ENCODE measurements around the gene SLIT1.
"Not testable (repeated sequence)": the region's sequence is repeated elsewhere in the genome, so short reads cannot be mapped to it uniquely, and the experiment has no call there.

The SLIT1 gene

DNA sequence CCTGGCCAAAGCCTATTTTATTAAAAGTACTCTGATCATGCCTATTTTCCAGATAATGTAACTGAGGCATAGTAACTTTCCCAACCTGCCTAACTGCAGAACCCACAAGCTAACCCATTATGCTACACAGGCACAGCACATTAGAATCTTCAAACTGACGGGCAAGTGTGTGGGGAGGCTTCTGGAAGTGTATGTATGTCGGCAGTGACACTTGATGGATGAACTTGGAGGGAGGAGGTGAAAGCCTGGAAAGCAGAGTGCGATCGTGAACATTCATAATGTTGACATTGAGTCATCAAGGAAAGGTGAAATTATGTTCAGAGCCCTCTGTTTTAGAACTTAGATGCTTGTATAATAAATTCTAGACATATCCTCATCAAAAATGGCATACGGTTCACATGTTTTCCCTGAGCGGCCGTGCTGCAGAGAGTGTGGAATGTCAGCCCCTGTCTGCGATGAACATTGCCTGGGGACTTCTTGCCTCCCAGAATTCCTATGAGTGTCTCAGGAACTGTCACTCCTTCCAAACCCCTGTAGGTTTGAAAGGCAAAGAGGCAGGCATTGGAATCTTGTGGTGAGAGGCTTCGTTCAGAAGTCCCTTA, 102.4 kb downstream of the SLIT1 start:
- DNase-seq (ENCODE audit: low spot score) (no peak), FAIRE-seq (no peak)

DNA sequence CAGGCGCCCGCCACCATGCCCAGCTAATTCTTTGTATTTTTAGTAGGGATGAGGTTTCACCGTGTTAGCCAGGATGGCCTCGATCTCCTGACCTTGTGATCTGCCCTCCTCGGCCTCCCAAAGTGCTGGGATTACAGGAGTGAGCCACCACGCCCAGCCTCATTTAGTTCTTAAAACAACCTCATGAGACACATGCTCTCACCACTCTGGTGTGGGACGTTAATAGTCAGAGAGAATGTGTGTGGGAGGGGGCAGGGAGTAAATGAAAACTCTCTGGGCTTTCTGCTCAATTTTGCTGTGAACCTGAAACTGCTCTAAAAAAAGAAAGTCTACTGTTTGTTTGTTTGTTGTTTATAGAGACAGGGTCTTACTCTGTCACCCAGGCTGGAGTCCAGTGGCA, 103.2 kb downstream of the SLIT1 start:
- DNase-seq (ENCODE audit: low spot score); FAIRE-seq: not testable (repeated sequence)

DNA sequence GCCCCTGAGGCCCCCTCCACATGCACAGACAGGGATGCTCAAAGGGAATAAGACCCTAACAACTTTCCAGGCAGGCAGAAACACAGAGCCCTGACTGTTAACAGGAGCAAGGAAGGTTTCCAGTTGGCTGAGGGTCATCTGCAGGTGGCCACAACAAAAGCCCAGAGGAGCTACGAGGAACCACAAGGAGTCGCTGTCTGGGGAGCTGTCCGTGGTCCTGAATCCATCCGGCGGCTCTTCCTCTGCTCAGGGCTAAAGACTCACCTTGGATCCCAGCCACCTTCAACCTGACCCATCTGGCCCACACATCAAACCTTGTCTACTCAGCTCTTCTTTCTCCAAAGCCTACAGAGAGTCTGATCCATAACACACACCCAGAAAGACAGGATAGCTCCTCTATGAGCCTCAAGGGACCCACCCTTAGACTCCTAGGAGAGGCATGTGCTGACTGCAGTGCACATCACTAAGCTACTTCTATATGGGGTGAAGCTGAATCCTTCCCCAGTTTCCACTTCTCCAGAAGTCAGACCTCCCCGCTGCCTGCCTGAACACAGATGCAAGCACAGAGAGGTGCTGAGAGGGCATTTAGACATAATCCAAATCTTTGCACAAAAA, 104.0 kb downstream of the SLIT1 start:
- FAIRE-seq (no peak), DNase-seq (ENCODE audit: low spot score) (peak; percentile 25)

DNA sequence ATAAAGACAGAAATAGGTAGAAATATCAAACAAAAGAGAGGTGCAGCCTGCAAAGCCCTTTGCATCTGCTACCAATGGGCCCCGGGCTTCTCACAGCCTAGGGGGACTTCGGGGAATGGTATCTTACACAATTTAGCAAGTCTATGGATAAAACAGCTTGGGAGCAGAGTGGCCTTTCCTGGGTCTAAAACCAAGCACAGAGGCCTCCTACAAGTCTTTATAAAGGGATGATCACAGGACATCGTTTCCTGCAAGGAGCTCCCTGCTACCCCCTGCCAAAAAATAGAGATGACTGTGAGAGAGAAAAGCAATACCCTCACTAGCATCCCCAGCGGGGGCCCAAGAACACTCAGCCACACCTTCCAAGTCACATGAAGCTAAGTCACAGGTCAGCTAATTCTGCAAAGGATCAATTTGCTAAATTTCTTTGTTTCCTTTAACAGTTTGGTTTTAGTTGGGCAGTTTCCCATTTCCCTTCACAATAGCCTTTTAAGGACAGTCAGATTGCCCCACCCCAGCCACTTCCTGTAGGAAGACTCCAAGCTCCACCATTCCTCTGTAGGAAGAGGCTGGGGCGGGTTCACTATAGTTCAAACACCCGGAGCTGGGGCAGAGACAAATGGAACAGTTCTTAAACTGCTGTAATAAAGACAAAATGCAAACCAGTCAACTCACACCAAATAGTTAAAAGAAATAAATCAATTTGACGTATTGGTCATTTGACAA, 105.5 kb downstream of the SLIT1 start:
- FAIRE-seq = no peak
- no peak for DNase-seq (ENCODE audit: low spot score)

DNA sequence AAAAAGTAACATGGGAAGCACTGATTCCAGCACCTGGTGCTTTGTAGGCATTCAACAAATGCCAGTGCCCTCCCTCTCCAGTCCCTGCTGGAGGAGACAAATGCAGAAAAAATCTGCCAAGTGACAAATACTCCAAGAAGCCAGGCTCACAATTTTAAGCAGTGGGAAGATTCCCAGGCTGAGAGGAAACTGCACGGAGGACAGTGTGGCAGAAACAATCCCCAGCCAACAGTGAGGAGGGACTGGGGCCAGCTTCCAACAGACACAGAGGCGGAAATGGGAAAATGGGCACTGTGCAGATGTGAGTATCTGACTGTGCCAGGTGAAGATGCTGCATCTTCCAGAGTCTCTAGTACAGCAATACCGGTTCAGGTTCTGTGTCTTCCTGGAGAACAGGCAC, 106.3 kb downstream of the SLIT1 start:
- DNase-seq (ENCODE audit: low spot score) (no peak), FAIRE-seq (no peak)

DNA sequence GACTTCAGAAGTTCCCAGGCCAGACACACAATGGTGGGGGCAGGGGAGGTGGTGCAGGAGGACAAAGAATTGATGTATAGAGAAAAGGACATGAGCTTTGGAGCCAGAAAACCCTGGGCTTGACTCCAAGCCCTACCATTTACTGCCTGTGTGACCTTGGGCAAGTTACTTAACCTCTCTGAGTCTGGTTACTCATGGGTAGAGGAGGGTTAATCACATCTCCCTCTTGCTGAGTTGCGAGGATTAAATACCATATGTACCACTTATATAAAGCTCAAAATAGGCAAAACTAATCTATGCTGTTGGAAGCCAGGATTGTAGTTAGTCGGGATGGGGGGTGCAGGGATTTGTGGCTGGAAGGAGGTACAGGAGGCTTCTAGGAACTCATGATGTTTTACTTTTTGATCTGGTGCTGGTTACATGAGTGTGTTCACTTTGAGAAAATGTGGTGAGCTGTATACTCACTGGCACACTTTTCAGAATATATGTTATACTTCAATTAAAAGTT, 106.8 kb downstream of the SLIT1 start:
- DNase-seq (ENCODE audit: low spot score) (no peak), FAIRE-seq (no peak)

DNA sequence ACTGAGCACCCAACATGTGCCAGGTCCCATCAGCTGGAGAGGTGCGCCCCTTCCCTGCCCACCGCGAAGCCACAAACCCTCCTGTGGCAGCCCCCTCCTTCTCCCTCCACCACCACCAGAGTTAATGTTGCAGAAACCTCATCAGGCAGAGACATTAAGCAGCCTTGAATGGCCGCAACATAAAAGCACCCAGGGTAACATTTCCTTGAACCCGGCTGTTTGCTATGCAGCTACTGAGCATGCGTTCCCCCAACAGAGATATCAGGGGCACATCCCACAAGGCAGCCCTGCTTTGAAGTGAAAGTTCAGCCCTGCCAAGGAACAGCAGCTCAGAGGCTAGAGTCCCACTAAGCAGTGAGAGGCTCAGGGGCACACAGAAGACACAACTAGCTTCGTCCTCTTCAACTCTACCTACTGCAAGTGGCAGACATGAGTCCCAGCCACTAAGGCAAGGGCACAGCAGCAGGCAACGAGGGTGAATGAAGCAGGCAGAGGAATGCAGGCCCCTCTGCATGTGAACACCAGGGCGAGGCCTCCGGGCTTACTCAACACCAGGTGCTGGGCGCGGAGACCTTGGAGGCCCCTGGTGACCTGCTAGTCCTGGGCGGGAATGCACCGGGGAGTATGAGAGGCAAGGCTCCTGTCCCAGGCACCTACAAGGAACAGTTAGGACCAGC, 107.4 kb downstream of the SLIT1 start:
- DNase-seq (ENCODE audit: low spot score) (no peak), FAIRE-seq (no peak)

DNA sequence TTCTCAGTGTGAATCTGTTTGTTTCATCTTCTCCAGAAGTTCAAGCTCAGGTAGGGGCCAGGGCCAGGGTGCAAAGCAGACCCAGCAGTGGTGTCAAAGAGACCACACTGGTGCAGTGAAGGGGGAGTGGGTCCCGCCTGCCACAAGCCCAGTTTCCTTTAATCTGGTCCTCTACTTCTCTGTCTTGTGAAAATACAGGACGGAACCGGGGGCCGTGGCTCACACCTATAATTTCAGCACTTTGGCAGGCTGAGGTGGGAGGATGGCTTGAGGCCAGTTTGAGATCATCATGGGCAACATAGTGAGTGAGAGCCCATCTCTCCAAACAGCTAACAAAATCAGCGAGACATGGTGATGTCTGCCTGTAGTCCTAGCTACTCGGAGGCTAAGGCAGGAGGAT, 109.0 kb downstream of the SLIT1 start:
- FAIRE-seq (no peak), DNase-seq (ENCODE audit: low spot score) (no peak)

DNA sequence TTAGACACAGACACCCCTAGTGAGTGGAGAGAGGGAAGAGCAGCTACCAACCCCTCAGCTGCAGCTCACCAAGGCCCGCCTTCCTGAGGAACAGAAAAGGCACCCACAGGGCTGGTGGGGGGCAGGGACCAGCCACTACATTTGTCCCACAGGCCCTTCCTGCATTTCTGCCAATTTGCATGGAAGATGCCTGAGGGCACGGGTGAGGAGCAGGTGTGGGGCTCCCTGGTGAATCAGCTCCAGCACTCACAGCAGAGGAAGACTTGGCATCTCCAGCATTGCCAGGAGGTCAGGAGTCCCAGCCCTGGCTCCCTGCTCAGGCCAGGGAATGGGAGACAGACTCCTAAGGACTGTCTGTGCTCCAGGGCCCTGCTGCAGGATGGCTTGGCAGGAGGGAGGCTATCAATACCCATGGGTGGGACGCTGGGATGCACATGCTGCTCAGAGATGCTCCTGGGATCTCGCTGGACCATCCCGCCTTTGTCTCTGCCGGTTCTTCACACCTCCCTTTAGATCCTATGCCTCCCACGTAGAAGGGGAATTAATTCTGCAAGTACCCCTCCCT, 109.7 kb downstream of the SLIT1 start:
- FAIRE-seq (no peak), DNase-seq (ENCODE audit: low spot score) (no peak)

DNA sequence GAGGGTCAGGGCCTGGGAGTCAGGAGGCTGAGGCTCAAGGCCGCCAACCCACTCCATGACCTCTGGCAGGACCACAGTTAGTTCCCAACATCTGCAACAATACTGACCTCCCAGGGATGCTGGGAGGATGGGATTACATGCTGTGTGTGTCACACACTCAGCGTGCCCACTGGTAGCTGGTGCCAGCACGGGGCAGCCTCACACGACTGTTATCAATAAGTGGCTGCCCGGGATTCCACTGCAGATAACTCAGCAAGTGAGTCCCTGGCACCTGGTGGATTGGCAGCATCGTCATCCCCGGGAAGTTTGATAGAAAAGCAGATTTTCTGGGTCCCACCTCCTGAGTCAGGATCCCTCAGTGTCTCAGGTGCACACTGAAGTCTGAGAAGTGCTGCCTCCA, 110.3 kb downstream of the SLIT1 start:
- DNase-seq (ENCODE audit: low spot score) (no peak), FAIRE-seq (no peak)

DNA sequence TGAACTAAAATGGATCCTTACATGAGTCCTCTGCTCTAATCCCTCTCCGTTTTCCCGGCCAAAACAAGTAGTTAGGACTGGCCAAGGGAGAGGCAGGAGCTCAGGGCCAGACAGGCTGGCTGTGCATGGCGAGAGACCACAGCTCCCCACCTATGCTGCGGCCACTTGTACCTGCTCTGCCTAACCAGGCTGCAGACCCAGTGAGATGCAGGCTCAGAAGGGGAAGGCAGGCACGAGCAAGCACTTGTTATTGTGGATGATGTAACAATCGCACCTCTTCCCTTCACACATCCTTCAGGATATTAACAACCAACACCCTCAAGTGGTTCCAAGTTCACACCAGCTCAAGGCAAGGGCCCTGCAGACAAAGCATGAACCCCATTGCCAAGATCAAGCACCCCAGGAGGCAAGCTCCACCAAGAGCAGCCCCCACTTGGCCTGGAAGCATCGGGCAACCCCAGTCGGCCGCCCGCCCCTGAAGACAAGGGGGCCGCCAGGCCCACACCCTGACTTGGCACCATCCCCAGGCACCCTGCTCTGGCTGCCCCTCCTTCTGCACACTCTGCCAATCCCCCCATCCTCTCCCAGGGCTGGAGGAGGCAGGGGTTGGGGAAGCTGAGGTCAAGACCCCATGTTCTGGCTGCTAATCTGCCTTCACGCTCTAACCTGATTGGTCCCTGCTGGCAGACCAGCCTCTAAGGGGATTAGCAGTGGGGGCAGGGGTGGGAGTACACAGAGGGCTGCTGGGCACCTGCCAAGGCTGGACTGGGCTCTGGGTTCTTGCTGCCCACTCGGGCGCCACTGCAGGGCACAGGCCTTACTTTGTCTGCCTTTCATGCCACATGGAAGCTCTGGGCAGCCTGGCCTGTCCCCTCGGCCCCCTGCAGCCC, 111.3 kb downstream of the SLIT1 start:
- DNase-seq (ENCODE audit: low spot score) (no peak), FAIRE-seq (no peak)

DNA sequence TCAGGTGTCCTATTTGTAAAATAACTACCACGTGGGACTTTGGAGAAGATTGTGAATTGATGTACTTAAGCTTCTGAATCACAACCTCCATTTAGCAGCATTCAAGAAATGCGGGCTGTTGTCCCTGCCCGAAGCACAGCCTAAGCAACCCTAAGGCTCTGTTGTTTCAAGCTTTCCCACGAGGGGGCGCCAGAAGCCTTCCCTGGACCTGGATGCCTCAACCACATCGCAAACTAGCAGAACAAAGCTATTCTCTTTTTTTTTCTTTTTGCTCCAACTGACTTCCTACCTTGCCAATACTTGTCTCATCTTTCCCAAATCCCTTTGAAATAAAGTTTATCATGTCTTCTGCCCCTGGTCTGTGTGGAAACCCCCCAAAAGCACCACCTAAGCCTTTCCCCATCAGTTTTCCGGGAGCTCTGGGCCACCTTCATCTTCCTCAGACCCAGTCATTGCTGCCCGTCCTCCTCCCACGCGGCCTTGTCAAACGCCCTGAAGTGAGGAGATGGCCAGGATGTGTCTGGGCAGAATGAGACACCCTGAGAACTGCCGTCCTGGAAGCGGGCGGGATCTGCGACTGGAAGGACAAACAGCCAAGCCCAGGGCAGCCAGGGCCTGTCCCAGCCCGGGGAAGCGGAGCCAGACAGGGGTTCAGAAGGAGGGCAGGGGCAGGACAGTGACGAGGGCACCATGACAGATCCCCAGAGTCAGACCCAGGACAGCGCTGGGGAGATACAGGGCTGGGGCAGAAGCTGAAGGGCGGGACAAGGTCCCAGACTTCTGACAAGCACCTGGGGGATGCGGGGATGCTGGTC, 112.7 kb downstream of the SLIT1 start:
- FAIRE-seq = peak; percentile 54
- DNase-seq (ENCODE audit: low spot score) = peak; percentile 37

DNA sequence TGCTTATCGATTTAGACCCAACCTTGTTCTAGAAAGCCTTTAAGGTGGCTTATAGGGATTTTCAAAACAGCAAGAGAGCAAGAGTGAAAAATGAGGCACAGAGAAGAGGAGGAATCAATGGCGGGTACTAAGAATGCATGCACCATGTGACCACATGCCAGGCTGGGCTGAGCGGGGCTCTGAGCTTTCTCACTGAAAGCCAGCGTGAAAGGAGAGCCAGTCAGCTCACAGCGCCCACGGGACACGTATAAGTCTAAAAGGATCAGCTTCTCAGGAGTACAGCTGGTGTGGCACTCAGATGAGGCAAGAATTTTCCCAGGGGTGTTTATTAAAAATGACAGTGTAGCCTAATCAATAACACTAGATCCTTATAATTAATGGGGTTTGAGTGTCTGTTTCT, 114.3 kb downstream of the SLIT1 start:
- no peak for DNase-seq (ENCODE audit: low spot score)
- no peak for FAIRE-seq

DNA sequence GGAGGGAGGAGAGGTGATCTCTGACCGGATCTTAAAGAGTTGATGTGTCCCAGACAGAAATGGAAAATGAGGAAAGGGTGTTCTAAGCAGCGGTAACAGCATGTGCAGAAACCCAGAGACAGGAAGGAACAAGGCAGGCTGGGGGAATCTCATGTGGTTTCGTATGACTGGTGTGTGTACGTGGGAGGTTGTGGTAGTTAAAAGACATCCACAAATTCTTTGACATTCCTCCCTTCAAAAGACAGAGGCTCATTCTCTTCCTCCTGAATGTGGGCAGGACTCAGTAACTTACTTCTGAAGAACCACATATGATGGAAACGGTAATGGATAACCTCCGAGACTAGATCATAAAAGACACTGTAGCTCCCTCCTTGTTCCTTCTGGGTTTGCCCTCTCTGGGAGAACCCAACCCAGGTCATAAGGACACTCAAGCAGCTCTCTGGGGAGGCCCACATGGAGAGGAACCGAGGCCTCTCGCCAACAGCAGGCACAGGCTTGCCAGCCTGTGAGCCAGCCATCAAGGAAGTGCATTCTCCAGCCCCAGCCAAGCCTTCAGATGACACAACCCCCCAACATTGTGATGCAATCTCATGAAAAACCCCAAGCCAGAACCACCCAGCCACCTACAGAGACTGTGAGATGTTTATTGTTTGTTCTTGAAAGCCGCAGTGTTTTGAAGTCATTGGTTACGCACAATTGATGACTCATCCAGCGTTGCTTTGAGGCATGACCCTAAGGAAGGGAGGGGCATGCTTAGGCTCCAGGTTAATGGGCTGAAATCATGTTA, 116.0 kb downstream of the SLIT1 start:
- FAIRE-seq (no peak), DNase-seq (ENCODE audit: low spot score) (no peak)

DNA sequence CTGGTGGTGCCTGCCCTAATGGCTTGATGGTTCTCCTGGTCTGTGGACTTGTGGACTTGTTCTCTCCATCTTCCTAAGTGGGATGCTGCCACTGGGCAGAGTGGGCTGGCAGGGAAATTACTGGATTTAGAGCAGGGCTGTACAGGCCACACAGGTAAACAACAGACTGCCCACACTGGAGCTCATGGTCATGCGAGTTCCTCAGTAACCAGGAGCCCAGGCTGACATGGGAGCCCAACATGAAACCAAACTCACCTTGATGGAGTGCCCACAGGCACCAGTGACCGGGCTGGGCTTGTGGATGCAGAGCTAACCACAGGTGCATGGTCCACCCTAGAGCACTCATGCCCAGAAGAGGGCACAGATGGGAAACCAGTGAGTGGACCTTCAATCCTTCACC, 116.7 kb downstream of the SLIT1 start:
- DNase-seq (ENCODE audit: low spot score) (no peak), FAIRE-seq (no peak)

DNA sequence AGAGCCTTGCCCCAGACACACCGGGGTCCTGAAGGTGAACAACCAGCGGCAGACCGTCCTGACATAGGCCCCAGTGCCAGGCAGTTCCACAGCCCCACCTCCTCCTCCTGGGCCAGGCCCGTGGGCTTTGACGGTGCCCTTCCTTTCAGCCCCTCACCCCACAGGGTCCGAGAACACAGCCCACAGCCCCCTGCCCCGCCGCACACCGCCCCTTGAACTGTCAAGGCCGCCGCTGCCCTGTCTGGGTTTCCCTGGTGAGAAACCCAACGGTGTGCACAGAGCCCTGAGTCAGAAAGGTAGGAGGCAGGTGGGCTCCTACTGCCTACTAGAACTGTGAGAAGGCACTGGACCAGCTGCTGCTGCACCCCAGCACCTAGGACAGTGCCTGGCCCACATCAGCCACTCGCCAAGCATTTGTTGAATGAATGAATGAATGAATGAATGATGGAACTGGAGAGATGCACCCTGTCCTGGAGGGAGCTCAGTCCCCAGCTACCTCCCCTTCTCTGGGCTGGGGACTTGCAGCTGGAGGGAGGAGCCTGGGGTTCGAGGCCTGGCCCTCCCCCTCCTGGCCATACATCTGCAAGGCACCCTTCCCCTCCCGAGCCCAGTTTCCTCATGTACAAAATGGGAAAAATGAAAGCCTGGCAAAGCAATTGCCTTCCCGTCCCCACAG, 117.9 kb downstream of the SLIT1 start:
- DNase-seq (ENCODE audit: low spot score) (no peak), FAIRE-seq (no peak)

DNA sequence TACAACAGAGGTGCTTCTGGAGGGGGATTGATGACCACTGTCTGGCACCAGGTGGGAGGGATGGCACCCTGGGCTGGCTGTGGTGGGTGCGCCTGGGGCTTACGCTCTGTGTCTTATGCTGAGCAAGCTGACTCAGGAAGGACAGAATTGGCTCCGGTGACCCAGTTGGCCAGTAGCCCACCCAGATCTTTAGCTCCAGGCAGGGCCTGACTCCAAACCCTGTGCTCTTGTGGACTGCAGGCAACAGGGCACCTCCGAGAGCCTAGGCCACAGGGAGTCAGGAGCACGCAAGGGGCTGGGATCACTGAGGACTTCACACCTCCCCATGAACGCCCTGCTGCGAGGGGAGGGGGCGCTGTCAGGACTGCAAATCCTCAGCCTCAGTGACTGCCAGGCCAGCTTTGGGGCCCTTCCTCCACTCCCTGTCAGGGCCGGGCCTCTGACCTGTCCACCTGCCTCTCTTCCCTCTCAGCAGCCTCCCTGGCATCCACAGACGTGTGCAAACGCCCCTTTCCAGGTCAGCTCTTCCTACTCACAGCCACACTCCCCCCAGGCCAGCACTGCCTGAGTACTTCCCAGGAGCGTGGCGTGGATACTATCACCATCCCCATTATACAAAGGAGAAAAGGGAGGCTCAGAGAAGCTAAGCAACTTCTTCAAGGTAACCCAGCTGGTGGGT, 118.7 kb downstream of the SLIT1 start:
- DNase-seq (ENCODE audit: low spot score) (no peak), FAIRE-seq (no peak)

All from RCC 7860 (cell line).